ENCODE measurements around the gene ATXN7L3. TPM values are rescaled to one million over a fixed set of nuclear protein-coding genes. Genes with fewer than 3 reads are reported as not detected.

ATXN7L3 gene
- total RNA-seq, 4 donors from 2014 or later = 44.1 to 77.4 (median 52.3) TPM

DNA sequence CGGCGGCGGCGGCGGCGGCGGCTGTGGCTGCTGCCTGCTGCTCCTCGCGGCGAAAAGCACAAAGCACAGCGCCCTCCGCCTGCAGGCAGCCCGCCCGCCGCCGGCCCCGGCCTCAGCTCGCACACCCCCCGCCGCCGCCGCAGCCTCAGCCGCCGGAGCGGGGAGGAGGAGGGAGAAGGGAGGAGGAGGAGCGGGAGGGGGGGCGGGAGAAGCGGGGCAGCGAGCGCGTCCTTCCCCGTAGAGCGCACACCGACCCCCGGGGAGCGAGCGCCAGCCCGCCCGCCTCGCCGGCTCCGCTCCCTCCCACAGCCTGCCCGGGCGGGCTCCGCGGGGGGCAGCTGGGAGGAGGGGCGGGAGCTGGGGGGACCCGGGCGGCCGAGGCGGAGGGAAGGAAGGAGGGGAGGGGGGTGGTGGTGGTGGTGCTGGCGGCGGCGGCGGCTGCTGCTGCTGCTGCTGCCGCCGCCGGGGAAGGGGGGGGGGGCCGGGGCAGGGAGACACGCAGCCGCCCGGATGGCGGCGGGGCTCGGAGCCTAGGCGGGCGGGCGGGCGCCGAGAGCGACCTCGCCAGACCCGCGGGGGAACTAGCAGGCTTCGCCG is 20.0 kb upstream of the ATXN7L3 start, which contains the start of gene UBTF:
TSS of gene UBTF (minus strand) at position 60 of the 597 bp plus-strand sequence. CDS start 1,446 bp downstream, outside the sequence.
- H3K4me1 ChIP-seq = peaks cover 31 to 44% (median 39%) of the 10 kb centered on the region in 4 donors
- 1% methylated on average over 28 of the region's 76 CpGs; no CpG with 5 or more reads in 1 of the 2 donors for WGBS, 2 donors (ENCODE audit: low coverage in 1 of 2)
- H3K36me3 ChIP-seq = peaks cover 0 to 17% (median 7%) of the 10 kb centered on the region in 4 donors
- peak within 1 kb of the TSS; percentile 99 to 100 (median 100) for H3K27ac ChIP-seq
- H3K4me3 ChIP-seq = peak within 1 kb of the TSS; percentile 84 to 98 (median 98)
- TF ChIP-seq POLR2A (IDR thresholded peaks at IDR 0.05) (no peak), EP300 (IDR thresholded peaks at IDR 0.05; ENCODE audit: low read depth) (no peak), CTCF (IDR thresholded peaks at IDR 0.05) (no peak), POLR2AphosphoS5 (IDR thresholded peaks at IDR 0.05) (no peak)
- no peaks in the 10 kb centered on the region for H3K27me3 ChIP-seq
- DNase-seq = peak; percentile 63
- H3K9me3 ChIP-seq = no peaks in the 10 kb centered on the region
- intact Hi-C loops (cut with DNase I; ENCODE audit: low total_unique reads) = loop anchor here (2.0 kb wide), 1 partner anchor 105 kb away; the partner anchor contains the start of gene SLC25A39
- in situ Hi-C loops (cut with MboI; ENCODE audit: low pct_ligation_motif_present in 1 of 4, low pct_unique_long_range_greater_than_20kb in 1 of 4, low sequenced_read_pairs in 3 of 4) = loop anchor here in 2 of 4 donors (5.0 to 10.0 kb wide), 2 partner anchors 105 to 113 kb away; partner anchors contain the start of gene SLC25A39 (in 1 of the 2)

DNA sequence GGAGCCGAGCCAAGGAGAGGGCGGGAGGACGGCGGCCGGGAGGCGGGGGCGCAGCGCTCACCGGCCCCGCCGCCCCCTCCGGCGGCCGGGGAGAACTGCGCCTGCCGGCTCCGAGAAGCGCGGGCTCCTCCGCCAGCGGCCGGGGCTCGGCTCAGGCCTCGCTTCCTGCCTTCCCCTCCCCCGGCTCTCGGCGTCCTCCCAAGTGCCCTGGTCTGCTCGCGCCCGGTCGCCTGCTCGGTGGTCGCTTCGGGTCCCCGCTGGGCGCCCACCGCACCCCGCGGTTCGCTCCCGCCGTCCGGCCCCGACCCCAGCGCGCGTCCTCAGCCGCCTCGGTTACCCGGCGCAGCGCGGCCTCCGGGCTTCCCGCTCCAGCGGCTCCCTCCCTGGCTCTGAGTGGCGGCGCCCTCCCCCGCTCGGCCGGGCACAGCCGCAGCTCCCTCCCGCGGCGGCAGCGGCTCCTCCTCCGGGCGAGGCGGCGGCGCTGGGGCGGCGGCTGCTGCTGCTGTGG is 19.5 kb upstream of the ATXN7L3 start:
- peak; percentile 69 for DNase-seq
- TF ChIP-seq CTCF (IDR thresholded peaks at IDR 0.05) (peak; percentile 17 to 68 (median 48)), POLR2A (IDR thresholded peaks at IDR 0.05) (peak; percentile 36), POLR2AphosphoS5 (IDR thresholded peaks at IDR 0.05) (peak in 2 of 3 donors; percentile 25 to 27), EP300 (IDR thresholded peaks at IDR 0.05; ENCODE audit: low read depth) (no peak)
- Histone ChIP-seq H3K4me3 (peak overlapping the region; percentile 84 to 98 (median 98)), H3K9me3 (no peaks in the 10 kb centered on the region), H3K27me3 (no peaks in the 10 kb centered on the region), H3K4me1 (peaks cover 31 to 42% (median 37%) of the 10 kb centered on the region in 4 donors), H3K27ac (peak overlapping the region; percentile 99 to 100 (median 100)), H3K36me3 (peaks cover 0 to 19% (median 7%) of the 10 kb centered on the region in 4 donors)
- WGBS, 2 donors (ENCODE audit: low coverage in 1 of 2) = 1% methylated on average over 22 of the region's 73 CpGs; no CpG with 5 or more reads in 1 of the 2 donors
- in situ Hi-C loops (cut with MboI; ENCODE audit: low pct_ligation_motif_present in 1 of 4, low pct_unique_long_range_greater_than_20kb in 1 of 4, low sequenced_read_pairs in 3 of 4) = loop anchor here in 2 of 4 donors (5.0 to 10.0 kb wide), 2 partner anchors 106 to 113 kb away; partner anchors contain the start of gene SLC25A39 (in 1 of the 2)
- intact Hi-C loops (cut with DNase I; ENCODE audit: low total_unique reads) = loop anchor here (2.0 kb wide), 1 partner anchor 106 kb away; the partner anchor contains the start of gene SLC25A39

DNA sequence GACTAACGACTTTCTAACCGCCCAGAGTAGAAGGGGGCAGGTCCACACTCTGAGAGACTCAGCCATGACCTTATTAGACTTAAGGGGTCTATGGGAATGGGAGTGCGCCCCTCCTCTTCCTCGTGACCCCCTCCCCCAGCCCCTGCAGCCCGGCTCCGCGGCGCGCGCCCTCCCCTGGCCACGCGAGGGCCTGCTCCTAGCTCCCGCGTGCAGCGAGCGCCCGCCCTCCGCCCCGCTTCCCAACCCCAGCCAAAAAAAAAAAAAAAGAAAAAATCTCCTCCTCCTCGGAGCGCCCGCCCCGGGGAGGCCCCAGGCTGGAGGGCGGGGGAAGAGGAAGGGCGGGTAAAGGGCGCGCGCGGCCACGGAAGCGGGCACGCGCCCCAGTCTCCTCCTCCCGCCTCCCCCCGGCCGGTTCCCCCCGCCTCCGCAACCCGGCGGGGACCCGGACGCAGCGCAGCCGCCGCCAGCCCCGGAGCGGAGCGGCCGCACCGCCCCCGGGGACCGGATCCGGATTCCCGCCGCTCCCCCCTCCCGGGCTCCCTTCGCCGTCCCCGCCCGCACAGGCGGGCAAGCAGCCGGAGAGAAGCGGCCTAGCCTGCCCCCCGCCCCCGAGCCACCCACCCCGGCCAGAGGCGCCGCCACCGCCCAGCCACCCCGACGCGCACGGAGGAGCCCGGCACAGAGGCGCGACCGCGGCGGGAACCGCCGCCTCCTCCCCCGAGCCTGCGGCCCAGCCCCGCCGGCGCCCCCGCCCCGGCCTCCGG is 18.8 kb upstream of the ATXN7L3 start:
- Histone ChIP-seq H3K4me3 (peak overlapping the region; percentile 84 to 98 (median 98)), H3K4me1 (peaks cover 27 to 37% (median 31%) of the 10 kb centered on the region in 4 donors), H3K27me3 (no peaks in the 10 kb centered on the region), H3K9me3 (no peaks in the 10 kb centered on the region), H3K27ac (peak overlapping the region; percentile 99 to 100 (median 100)), H3K36me3 (peaks cover 0 to 19% (median 7%) of the 10 kb centered on the region in 4 donors)
- TF ChIP-seq POLR2AphosphoS5 (IDR thresholded peaks at IDR 0.05) = peak in 2 of 3 donors; percentile 68 to 77
- no peak for TF ChIP-seq EP300 (IDR thresholded peaks at IDR 0.05; ENCODE audit: low read depth)
- peak; percentile 43 to 70 (median 62) for TF ChIP-seq CTCF (IDR thresholded peaks at IDR 0.05)
- intact Hi-C loops (cut with DNase I; ENCODE audit: low total_unique reads) = loop anchor here (2.0 kb wide), 1 partner anchor 106 kb away; the partner anchor contains the start of gene SLC25A39
- in situ Hi-C loops (cut with MboI; ENCODE audit: low pct_ligation_motif_present in 1 of 4, low pct_unique_long_range_greater_than_20kb in 1 of 4, low sequenced_read_pairs in 3 of 4) = loop anchor here in 2 of 4 donors (5.0 to 10.0 kb wide), 2 partner anchors 106 to 114 kb away; partner anchors contain the start of gene SLC25A39 (in 1 of the 2)
- peak; percentile 92 for DNase-seq
- 0% methylated on average over 23 of the region's 89 CpGs; no CpG with 5 or more reads in 1 of the 2 donors for WGBS, 2 donors (ENCODE audit: low coverage in 1 of 2)
